NCI-H146 treated with DMSO at 0.1 percent for 48 hours (cell line): Measurements from ENCODE around the gene ILDR1.

ENCODE experiments used
- DNase-seq: peaks from one replicate; lab custom pipeline; 2025; ENCODE audit not compliant: unreplicated experiment; lab: John Stamatoyannopoulos, UW

Gene ILDR1

DNA sequence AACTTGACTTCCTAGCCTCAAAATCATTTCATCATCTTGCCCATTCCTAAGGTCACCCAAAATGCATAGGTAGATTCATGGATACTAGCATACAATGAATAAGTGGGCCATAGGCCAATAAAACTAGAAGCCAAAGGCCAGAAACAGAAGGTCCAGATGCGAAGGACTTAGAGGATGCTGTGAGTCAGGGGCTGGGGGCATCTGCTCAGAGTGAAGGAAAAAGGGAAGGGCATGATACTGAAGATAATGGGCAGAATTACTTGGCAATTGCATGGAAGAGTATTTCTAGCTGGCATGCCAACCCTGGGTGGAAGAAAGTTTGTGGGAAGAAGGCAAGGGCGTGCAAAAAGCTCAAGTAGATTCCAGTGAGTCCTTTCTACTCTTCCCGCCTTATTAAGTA is 27.5 kb downstream of the ILDR1 start:
- DNase-seq = no peak

DNA sequence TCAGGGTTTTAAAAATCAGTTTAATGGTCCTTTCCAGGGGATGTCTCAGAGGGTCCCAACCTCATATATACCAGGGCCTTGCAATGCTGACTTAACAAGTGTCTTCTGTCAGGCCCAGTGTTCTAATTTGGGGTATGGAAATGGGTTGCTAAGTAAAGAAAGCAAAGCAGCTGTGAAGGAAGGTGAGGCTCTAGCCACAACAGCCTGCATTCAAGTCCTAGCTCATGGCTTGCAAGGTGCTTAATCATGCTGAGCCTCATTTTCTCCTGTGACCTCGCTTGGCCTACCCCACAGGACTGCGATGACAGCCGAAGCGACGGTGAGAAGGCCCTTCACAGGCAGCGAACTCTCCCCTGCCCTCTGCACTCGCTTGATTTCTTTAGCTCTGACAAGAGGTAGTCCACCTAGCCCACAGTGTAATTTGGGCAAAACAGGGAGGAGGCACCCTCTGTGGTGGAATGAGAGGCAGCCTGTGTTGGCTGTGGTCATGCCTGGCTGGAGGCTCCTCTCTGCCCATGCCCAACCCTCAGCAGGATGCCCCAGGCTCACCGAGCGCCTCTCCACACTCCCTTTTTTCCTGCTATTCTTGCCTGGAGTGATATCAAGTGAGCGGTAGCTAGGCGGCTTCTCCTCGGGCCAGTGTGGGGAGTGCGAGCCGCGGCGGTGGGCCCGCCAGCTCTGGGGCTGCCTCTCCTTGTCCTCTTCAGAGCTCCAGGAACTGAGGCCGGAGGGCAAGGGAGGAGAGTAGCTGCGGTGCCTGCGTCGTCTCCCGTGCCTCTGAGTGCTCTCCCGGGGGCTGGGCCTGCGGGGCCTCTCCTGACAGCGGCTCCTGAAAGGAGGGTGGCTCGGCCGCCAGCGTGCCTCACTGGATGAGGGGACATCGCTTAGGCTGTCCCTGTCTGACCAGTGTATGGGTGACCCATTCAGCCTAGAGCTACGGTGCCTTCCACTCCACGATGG is 29.2 kb downstream of the ILDR1 start:
- DNase-seq = no peak

DNA sequence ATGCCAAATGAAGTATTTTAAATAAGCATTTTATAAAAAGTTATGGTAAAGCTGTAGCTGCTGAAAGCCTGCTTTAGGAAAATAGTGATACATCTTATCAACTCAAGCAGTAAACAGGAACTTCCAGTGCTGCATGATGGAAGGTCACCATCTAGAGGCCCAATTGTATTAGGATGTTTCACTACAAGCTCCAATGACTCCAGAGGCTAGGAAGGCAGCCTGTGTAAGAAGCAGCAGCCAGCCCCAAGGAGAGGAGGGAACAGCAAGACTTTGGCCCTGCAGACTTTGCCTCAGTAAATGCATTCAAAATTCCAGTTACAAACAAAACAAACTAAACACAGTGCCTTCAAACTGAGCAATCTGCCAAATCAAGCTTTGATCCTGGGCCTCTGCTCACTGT is 32.1 kb downstream of the ILDR1 start:
- DNase-seq = no peak

DNA sequence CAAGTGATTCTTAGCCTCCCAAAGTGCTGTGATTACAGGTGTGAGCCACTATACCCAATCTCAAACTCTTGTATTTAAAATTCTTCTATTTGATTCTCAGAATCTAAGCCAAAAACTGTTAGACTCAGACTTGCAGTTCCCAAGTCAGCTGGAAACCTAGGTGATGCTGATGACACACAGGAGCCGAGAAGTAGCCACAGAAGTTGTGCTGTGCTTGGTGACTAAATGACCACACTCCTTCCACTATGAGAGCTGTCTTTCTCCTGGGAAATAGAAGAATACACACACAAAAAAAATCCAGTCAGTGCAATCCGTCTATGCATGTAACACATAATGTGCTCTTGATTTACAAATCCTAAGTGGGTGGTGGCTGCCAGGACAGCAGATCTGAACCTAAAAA is 33.9 kb downstream of the ILDR1 start:
- DNase-seq = no peak

DNA sequence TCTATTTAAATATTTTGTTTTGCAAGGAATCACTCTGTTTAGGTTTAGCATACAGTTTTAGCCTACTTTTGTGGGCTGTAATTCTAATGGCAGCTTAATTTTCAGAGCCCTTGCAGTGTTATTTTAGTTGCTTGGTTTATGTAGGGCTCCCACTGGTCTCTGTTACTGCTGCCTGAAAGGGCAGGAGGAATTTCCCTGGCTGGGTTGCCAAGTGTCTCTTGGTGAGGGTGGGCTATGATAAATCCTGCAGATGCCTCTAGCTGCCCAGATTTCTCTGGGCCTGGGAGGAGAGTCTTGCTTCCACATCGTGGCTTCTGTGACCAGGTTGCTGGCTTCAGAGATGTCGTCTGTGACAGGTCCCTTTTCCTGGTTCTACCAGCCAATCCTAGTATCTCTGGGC is 36.2 kb downstream of the ILDR1 start:
- DNase-seq = no peak

DNA sequence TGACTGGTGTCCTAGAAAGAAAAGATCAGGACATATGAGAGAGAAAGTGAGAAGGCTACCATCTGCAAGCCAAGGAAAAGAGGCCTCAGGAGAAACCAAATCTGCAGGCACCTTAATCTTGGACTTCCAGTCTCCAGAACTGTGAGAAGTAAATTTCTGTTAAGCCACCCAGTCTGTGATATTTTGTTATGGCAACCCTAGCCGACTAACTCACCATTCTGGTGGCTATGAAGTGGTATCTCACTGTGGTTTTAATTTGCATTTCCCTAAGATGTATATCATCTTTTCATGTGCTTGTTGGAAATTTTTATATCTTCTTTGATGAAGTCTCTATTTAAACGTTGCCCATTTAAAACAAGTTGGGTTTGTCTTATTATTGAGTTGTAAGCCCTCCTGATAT is 40.6 kb downstream of the ILDR1 start:
- DNase-seq = no peak

DNA sequence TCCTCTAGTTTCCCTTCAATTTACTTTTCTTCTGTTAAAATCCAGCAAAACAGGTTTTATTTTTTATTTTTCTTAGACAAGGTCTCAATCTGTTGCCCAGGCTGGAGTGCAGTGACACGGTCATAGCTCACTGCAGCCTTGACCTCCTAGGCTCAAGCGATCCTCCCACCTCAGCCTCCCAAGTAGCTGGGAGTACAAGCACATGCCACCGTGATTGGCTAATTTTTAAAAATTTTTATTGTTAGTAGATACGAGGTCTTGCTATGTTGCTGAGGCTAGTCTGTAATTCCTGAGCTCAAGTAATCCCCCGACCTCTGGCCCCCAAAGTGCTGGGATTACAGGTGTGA is 41.6 kb downstream of the ILDR1 start:
- no peak for DNase-seq

DNA sequence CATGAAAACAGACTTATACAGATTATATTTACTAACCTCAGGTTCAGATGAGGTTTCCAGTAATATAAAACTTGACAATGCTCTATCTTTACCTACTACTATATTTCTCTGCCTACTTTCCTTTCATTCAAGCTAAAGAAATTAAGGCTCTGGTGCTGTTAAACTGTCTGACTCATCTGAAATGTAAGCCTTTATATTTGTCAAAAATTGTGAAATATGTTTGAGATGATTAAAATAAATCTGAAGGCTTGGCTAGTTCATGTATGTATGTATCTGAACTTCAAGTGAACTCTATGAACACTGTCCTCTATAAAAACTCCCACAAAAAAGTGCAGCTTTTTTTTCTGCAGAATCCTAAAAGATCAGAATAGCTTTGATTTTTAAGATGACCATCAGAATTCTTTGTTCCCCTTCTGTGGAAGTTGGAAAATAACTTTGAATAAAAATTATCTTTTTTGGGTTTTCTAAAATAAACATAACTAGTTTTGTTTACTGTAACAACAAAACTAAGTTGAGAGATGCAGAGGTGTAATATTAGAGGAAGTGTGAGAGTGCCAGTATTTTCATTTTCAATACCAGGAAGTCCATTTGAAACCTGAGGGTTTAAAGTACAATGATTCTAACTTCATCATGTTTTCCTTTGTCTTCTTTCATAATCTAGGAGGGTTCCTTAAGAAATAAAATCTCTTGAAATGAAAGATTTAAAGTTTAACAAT is 42.2 kb downstream of the ILDR1 start:
- no peak for DNase-seq

DNA sequence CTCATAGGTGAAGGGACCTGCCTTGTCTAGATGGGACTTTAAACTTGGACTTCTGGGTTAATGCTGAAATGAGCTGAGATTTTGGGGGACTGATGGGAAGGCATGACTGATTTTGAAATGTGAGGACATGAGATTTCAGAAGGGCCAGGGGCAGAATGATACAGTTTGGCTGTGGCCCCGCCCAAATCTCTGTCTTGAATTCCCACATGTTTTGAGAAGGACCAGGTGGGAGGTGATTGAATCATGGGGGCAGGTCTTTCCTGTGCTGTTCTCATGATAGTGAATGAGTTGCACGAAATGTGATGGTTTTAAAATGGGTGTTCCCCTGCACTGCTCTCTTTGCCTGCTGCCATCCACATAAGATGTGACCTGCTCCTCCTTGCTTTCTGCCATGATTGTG is 42.8 kb downstream of the ILDR1 start:
- no peak for DNase-seq

DNA sequence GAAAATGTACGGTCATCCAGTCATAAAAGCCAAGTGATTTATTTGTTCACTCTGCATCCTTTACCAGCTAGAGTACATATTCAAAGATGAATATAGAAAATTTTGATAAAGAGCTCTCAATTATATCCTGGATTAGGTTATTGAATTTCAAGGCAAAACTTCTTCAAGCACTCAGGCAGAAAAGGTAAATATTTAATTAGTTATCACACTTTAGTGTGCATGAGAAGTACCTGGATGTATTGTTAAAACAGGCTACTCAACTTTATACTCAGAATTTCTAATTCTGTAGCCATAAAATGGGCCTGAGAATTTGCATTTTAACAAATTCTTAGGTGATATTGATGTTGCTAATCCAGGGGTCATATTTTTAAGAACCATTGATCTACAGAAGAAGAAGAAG is 45.3 kb downstream of the ILDR1 start:
- no peak for DNase-seq

DNA sequence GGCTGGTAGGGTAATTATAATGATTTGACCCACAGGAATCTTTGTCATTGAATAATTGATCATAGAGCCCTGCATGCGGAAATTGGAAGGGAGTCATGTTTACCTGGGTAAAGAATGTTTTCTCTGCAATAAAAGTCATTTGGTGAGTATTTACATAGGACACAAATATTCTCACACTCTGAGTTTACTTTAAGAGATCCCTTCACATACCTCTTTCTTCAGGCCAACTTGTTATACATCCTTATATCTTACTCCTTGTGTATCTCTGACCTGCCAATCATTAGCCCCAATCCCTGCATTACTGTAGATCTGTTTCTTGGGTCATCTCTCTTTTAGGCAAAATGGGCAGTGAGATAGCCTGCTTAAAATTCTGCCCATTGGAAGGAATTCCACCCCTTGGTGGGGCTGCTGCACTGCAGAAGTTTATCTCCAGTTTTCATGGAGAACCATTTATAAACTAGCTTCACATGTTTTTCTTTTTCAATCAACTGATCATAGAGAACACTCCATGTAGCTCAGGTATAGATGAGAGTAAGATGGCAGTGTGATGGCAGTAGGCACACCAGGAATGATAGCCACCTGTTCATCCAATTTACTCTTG is 46.2 kb downstream of the ILDR1 start:
- DNase-seq = no peak

DNA sequence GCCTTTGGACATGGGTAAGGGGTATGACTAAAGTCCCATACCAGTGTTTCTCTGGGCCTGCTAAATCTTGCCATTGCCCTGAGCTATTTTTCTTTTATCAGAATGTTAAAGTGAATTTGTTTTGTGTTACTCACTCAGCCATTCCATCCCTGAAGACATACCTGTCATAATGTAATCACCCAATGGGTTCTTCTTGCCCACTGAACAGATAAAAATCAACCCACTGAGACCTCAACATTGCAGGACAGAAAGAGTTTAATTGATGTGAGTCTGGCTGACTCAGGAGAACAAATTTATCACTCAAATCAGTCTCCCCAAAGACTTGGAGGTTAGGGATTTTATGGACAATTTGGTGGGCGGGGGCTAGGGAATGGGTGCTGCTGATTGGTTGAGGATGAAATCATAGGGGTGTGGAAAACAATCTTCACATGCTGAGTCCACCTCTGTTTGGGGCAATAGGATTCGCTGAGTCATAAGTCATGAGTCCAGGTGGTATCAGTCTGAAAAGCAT is 47.4 kb downstream of the ILDR1 start:
- no peak for DNase-seq

DNA sequence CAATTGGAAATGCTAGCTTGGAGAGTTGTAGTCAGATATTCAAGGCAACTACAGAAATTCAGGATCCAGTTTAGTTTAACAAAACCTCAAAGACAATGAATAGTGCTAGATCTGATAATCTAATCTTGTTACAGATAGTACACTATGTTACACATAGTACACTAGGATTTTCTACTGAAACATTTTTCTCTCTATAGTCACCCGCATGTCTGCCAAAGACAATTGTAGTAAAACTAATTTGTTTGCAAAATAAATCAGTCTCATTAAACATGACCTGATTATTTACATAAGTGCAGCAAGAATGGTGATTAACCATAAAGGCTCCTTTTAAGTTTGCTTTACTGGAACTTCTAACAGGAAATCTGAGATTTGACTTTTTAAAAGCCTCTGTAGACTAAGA is 52.0 kb downstream of the ILDR1 start:
- DNase-seq = no peak

DNA sequence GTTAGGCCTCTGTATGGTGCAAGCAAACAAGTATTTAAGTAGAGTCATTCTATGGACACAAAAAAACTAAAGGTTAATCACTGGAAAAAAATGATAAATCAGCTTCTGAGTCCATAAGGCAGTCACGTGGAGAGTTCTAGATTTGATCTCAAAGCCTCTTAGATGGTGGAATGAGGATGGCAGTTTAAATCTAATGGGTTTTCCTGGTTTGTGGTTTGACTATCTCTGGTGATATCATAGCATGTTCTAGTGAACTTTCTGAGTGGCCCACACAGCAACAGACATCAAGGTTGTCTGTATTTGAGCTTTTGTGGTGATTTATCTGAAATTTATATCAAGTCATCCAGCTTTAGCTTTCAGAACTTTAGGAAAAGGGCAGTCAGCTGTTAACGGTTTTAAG is 52.4 kb downstream of the ILDR1 start:
- DNase-seq = no peak

DNA sequence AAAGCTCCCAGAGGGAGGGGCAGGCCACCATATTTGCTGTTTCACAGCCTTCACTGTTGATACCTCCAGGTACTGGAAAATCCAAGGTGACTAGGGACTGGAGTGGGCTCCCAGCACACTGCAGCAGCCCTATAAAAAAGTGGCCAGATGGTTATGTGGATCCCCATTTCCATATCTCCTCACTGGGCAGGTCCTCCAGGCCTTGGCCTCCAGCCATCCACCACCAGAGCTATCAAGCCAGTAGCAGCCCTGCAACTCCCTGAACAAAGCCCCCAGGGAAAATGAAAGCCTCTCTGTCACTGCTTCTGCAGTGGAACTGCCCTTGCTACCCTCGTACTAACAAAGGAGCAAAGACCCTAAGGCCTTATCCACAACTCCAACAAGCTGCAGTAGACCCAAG is 58.4 kb downstream of the ILDR1 start:
- no peak for DNase-seq

DNA sequence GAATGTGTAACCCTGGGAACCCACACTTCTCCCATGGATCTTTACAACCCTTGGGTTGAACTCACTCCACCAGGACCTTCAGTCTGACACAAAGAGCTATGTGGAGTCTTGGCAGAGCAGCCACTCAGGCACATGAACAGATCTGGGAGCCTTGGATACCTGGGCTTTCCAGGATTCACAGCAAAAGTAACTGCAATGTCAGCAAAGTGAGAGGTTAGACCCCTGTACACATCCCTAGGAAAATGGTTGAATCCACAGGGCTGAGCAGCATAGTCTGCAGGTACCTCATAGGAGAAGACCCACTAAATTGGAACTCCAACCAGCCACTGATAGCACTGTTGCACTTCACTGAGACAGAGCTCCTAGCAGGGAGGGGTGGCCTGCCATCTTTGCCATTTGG is 59.6 kb downstream of the ILDR1 start:
- no peak for DNase-seq

DNA sequence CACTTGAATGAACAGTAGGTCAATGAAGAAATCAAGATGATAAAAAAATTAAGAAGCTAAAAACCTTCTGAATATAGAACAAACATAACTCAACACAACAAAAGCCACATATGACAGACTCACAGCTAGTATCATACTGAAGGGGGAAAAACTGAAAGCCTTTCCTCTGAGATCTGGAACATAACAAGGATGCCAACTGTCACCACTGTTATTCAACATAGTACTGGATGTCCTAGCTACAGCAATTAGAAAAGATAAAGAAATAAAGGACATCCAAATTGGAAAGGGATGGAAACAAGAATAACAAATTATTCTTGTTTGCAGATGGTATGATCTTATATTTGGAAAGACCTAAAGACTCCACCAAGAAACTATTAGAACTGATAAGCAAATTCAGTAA is 60.8 kb downstream of the ILDR1 start:
- no peak for DNase-seq

DNA sequence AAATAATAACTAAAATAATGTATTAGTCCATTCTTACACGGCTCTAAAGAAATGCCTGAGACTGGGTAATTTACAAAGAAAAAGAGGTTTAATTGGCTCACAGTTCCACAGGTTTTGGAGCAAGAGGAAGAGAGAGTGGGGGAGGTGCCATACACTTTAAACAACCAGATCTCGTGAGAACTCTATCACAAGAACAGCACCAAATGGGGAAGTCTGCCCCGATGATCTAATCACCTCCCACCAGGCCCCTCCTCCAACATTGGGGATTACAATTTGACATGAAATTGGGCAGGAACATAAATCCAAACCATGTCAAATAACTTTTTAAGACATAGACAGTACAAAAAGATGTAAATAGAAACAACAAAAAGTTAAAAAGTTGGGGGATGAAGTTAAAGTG is 63.2 kb downstream of the ILDR1 start:
- no peak for DNase-seq

DNA sequence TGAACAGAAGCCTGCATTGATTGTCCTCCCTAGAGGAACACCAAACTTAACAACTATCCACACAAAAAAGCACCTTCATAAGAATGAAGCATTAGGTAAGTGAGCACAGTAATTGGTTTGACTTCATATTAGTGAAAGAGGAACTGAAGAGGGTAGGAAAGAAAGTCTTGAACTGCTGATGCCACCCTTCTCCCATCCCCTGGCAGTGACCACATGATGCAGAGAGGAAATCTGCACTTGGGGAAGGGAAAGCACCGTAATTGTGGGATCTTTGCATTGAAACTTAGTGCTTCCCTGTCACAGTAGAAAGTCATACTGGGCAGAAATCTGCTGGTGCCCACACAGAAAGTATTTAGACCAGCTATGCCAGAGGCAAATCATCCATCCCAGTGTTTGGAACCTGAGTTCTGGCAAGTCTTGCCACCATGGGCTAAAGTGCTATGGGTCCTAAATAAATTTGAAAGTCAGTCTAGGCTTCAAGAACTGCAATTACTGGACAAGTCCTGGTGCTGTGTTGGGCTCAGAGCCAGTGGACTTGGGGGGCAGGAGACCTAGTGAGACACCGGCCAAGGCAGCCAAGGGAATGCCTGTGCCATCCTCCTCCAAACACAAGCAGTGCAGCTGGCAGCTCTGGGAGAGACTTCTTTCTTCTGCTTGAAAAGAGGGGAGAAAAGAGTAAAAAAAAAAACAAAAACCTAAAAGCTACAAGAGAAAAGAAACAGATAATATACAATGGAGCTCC is 64.2 kb downstream of the ILDR1 start:
- no peak for DNase-seq

DNA sequence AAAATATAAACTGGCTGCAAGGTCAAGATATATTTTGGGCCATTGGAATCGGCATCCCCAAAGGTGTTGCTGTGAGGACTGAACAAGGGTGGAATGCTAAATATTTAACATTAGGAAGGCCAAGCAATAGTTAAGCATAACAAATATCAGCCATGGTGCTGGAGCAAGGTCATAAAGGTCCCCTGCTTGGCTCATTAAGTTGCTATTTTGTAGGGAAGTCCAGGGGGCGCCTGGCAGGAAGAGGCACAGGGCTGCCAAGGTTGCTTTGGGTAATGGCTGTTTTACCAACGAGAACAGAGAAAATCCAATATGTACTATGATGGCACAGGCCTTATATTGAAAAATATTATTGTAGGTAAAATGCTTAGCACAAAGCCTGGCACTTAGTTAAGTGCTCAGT is 65.7 kb downstream of the ILDR1 start:
- no peak for DNase-seq

DNA sequence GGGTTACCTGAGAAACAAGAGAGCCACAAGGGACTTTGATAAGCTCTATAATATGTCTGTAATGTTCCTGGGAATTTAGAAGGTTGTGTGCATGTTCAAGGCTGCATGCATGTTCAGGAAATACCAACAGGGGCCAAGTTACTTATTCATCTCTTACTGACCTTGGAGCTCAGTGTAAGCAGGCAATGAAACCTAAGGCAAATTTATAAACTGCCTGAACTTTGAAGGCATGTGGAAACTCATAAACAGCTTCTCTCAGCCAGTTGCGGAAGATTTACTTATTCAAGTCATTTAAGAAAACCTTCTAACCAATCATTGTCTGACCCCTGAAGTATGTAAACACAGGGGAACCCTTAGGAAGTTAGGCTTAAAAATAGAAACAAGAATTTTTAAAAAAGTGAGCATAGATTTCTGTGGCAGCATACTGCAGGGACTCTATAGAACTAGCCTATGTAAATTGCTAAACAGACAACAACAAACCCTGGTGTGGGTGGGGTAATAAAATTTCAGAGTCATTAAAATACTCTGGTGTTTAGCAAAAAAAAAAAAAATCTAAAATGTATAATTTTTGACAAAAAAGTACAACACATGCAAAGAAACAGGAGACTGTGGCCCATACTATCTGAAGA is 70.6 kb downstream of the ILDR1 start:
- no peak for DNase-seq
